22Rv1 (cell line): ENCODE results near the gene KCNK7.
"Not testable (repeated sequence)": the region's sequence is repeated elsewhere in the genome, so short reads cannot be mapped to it uniquely, and the experiment has no call there.

Experiments
- H3K27ac ChIP-seq: fragments of 450-650 bp; 2 replicates; pipeline ENCODE4 v1.5.1; 2017
- CTCF ChIP-seq: fragments of 450-650 bp; IDR thresholded peaks from 2 replicates; pipeline ENCODE4 v1.5.1; 2017; ENCODE audit warnings: mild to moderate bottlenecking
- ZFX ChIP-seq: fragments of 450-650 bp; IDR thresholded peaks from 2 replicates; pipeline ENCODE4 v1.6.1; 2017; ENCODE audit warnings: antibody characterized with exemption, borderline replicate concordance

Gene KCNK7

GRCh38 chr11:65569973-65570918 lies 25.4 kb downstream of the KCNK7 start, which contains the start of gene ZNRD2:
Gene ZNRD2, plus strand, starts transcription at chr11:65570477. Its CDS starts 15 bp downstream, at chr11:65570492.
- peak within 1 kb of the TSS; percentile 96 for H3K27ac ChIP-seq
- TF ChIP-seq ZFX (no peak), CTCF (peak; percentile 79)

DNA sequence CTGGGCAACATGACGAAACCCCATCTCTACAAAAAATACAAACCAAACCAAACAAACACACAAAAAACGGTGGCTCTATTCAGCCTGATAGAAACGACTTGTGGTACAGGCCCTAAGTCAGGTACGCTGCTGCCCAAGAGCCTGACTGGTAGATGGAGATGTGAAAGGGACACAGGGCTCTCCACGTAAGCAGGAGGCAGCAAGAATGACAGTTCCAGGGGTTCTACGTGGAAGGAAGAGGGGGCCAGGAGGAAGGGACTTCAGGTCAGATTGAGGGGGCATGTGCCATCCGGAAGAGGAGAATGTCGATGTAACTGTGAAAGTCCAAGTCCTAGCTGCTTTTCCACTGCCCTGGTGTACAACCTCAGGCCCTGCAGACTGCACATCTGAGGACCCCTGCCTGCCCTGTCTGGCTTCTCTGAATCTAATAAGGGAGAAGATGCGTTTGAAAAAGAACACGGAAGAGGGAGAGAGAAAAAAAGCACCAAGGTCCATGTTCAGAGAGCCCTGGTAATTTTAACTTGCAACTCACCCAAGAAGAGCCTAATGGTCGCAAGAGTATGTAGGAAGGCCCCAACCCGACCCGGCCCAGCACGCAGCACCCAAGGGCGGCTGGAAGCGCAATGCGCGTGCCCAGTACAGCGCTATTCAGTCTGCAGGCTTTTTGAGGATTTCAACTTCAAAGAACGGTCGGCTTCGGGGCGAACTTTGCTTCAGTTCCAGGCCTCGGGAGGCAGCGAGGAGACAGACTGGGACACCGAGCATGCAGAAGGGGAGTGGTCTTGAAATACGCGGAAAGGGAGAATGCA lies 26.2 kb downstream of the KCNK7 start:
- TF ChIP-seq ZFX (no peak), CTCF (no peak)
- peak overlapping the region; percentile 96 for H3K27ac ChIP-seq

GRCh38 chr11:65565624-65566453 lies 29.8 kb downstream of the KCNK7 start:
- TF ChIP-seq CTCF (no peak), ZFX (no peak)
- H3K27ac ChIP-seq, result no peak overlapping the region

GRCh38 chr11:65564879-65565559 lies 30.6 kb downstream of the KCNK7 start:
- H3K27ac ChIP-seq, result not testable (repeated sequence)

- no peak overlapping the region; the same call in 1 of the 2 replicates for H3K27ac ChIP-seq
- TF ChIP-seq CTCF (no peak), ZFX (no peak)
Measured at GRCh38 chr11:65563601-65564000, 32.0 kb downstream of the KCNK7 start.

- TF ChIP-seq ZFX (no peak), CTCF (no peak)
- H3K27ac ChIP-seq, result no peak overlapping the region
Measured at GRCh38 chr11:65562788-65563187, 32.8 kb downstream of the KCNK7 start.

GRCh38 chr11:65562020-65562419 lies 33.6 kb downstream of the KCNK7 start:
- TF ChIP-seq ZFX, result no peak
- TF ChIP-seq CTCF, result no peak
- no peak overlapping the region for H3K27ac ChIP-seq
